ENCODE measurements around the gene GORAB.

GRCh38 chr1:170593173-170594011 lies 61.4 kb downstream of the GORAB start:
- TF ChIP-seq POLR2AphosphoS5 (IDR thresholded peaks at IDR 0.05) (no peak), CTCF (IDR thresholded peaks at IDR 0.05 in 8 of 11, conservative IDR thresholded peaks at IDR 0.05 in 3 of 11) (no peak), POLR2A (IDR thresholded peaks at IDR 0.05) (no peak)
